ENCODE measurements around the gene SRXN1.

SRXN1 gene

GRCh38 chr20:650281-650680 lies 2.7 kb downstream of the SRXN1 start:
- Histone ChIP-seq H3K27ac (ENCODE audit: extremely low read depth, low read depth, low read length) (no peak overlapping the region), H3K36me3 (ENCODE audit: control insufficient read depth in 2 of 2, insufficient read depth in 1 of 2, low read length in 2 of 2) (peaks cover 5 to 45% of the 10 kb centered on the region in 2 experiments; a peak in 2 of 3 replicates), H3K9me3 (ENCODE audit: control insufficient read depth, insufficient read depth, low read depth, low read length) (no peaks in the 10 kb centered on the region), H3K4me1 (ENCODE audit: control insufficient read depth, insufficient read depth, low read length) (no peaks in the 10 kb centered on the region), H3K4me3 (ENCODE audit: low read depth, low read length) (no peak overlapping the region)
- CTCF ChIA-PET = interaction anchor here (3.1 kb wide), 1 partner anchor 88 kb away, joined by 15 read pairs; no protein-coding TSS in a partner anchor
- TF ChIP-seq ZNF473 (tag by site-specific recombination; IDR thresholded peaks at IDR 0.05) (no peak), GLI4 (tag by site-specific recombination; IDR thresholded peaks at IDR 0.05) (no peak), ZNF449 (tag by site-specific recombination; IDR thresholded peaks at IDR 0.05) (no peak), ZNF645 (tag by site-specific recombination; IDR thresholded peaks at IDR 0.05) (no peak), ZNF571 (tag by site-specific recombination; IDR thresholded peaks at IDR 0.05) (no peak), ZNF558 (tag by site-specific recombination; IDR thresholded peaks at IDR 0.05) (no peak), ZNF138 (tag by site-specific recombination; IDR thresholded peaks at IDR 0.05; ENCODE audit: borderline replicate concordance) (no peak), ZFP69B (tag by site-specific recombination; IDR thresholded peaks at IDR 0.05) (no peak), PRDM2 (tag by site-specific recombination; IDR thresholded peaks at IDR 0.05; ENCODE audit: borderline replicate concordance) (no peak), TRIM28 (IDR thresholded peaks at IDR 0.05; ENCODE audit: borderline replicate concordance, low read length) (no peak), ZNF549 (tag by site-specific recombination; IDR thresholded peaks at IDR 0.05) (no peak), BCL11A (tag by site-specific recombination; IDR thresholded peaks at IDR 0.05; ENCODE audit: low read depth) (no peak), ZNF624 (tag by site-specific recombination; IDR thresholded peaks at IDR 0.05) (no peak), ZNF677 (tag by site-specific recombination; IDR thresholded peaks at IDR 0.05) (no peak), ELK4 (IDR thresholded peaks at IDR 0.05; ENCODE audit: borderline replicate concordance, low read depth, low read length) (no peak), ZNF518A (tag by site-specific recombination; conservative IDR thresholded peaks at IDR 0.05; ENCODE audit: low read depth) (no peak), ZNF394 (tag by site-specific recombination; IDR thresholded peaks at IDR 0.05; ENCODE audit: borderline replicate concordance) (no peak), ZNF768 (tag by site-specific recombination; IDR thresholded peaks at IDR 0.05) (no peak)
- TF ChIP-seq, protein P1, sequence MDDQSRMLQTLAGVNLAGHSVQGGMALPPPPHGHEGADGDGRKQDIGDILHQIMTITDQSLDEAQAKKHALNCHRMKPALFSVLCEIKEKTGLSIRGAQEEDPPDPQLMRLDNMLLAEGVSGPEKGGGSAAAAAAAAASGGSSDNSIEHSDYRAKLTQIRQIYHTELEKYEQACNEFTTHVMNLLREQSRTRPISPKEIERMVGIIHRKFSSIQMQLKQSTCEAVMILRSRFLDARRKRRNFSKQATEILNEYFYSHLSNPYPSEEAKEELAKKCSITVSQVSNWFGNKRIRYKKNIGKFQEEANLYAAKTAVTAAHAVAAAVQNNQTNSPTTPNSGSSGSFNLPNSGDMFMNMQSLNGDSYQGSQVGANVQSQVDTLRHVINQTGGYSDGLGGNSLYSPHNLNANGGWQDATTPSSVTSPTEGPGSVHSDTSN (CRISPR knock-in tag; IDR thresholded peaks at IDR 0.05) = no peak
- TF ChIP-seq, protein P2, sequence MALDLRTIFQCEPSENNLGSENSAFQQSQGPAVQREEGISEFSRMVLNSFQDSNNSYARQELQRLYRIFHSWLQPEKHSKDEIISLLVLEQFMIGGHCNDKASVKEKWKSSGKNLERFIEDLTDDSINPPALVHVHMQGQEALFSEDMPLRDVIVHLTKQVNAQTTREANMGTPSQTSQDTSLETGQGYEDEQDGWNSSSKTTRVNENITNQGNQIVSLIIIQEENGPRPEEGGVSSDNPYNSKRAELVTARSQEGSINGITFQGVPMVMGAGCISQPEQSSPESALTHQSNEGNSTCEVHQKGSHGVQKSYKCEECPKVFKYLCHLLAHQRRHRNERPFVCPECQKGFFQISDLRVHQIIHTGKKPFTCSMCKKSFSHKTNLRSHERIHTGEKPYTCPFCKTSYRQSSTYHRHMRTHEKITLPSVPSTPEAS (tag by site-specific recombination; IDR thresholded peaks at IDR 0.05) = no peak
- POLR2A ChIA-PET = interaction anchor here (0.6 kb wide), 1 partner anchor 232 kb away, joined by 3 read pairs; no protein-coding TSS in a partner anchor

All from HEK293 (cell line).